GM18499 (cell line): ENCODE measurements around the gene EIPR1.

Experiments used
- ATAC-seq: cut with Tn5 transposase; IDR thresholded peaks from one replicate; pipeline ENCODE4 v1.9.1; 2021; ENCODE audit warnings: moderate number of reproducible peaks; ENCODE audit not compliant: insufficient read depth, unreplicated experiment

The EIPR1 gene

DNA sequence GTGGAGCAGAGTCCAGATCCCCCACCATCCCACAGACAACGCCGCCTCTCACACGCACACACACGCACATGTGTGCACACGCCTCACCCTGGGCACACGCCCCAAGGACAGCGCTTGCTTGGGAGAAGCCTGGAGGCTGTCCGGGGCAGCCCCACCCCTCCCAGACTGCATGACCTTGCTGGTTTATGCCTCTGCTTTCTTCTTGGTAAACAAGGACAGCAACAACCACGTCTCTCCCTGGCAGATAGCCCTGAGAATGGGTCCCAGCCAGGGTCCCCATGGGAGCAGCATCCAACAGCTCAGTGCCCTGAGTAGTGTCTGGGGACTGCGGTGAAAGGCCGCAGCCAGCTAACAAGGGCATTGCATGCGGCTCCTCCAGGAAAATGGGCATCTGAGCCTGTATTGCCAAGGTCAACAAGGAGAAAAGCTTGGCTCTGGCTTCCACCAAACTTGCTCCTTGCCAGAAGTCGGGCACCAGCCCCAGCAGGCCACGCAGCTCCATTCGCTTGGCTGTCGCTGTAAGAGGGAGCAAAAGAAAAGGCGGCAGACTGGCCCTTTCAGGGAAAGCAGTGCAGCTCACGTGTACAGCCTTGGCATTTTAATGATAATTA lies 234.6 kb downstream of the EIPR1 start:
- no peak for ATAC-seq

DNA sequence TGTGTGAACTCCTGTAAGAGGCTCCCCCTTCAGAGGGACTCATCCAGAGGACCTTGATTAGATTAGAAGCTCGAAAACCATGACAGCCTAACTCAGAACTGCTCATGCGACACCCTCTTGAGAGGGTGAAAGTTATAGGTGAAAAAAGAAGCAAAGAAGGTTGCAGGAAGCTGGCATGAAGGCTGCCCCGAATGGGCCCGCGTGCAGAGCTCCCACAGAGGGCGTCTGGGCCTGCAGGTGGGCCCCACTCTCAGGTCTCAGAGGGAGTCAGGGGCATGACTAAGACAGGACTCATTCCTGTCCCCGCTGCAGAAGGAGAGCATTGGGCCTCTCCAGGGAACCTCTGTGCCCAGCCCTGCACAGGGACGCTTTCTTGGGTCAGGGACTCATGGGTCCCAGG lies 235.4 kb downstream of the EIPR1 start:
- no peak for ATAC-seq

DNA sequence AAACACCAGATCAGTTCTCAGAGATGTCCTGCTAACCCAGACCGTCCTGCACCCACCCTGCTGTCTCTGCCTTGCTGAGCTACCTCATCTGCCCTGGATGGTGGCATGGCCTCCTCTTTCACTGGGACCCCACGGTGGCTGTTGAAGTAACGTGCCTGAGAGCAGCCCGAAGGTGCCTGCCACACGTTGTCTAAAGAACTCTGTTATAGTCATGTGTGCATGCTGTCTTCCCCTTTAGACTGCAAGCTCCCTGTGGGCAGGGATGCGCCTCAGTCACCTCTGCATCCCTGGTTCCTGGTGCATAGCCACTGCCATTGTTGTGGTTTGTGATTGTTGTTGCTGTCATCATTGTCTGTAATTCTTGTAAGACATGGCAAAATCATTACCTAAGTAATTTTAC lies 235.9 kb downstream of the EIPR1 start:
- no peak for ATAC-seq

DNA sequence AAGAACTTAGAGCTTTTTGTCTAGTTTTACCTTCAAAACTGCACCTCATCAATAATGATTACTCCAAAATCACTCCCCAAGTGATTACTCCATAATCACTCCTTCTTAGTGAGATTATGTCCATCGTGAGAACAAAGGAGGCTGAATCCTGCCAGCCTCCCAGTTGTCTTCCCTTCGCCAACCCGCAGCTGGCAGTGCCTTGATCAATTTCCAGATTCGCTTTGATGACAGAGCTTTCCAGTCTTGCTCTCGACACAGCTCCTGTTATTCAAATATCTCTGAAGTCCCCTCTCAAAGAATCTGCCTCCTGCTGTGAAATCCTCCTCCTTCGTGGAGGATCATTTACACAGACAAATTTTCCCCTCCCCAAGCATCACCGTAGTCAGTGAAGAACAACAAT lies 237.7 kb downstream of the EIPR1 start:
- ATAC-seq = no peak
